ENCODE measurements around the gene PPARG.

DNA sequence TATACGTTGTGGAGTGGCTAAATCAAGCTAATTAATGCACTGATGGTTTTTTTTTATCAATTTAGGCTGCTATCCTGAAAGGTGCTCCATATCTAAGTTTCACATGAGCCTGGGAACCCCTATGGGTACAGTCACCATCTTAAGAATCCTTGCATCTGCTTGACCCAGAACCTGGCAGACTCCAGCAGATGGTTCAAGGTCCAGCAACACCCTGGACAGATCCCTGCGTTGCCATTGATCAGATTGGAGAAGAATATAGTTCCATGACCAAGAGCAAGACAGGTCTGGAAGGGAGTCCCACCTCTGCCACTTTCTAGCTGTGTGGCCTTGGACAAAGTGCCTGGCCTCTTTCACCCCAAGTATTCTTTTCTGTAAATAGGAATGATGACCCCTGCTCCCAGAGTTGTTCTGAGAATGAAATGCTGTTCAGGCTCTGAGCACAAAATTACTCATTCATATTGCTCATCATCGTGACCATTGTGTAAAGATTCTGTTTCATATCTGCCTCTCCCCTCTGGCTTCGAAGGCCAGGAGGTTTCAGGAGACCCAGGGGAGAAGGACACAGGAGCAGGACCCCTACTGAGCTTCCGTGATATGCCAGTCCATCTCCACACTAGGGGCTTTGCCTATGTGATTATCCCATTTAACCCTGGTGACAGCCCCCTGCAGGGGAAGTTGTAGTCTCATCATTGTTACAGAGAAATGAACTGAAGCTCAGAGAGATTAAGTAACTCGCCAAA lies 165.4 kb downstream of the PPARG start:
- TF ChIP-seq, protein P1, sequence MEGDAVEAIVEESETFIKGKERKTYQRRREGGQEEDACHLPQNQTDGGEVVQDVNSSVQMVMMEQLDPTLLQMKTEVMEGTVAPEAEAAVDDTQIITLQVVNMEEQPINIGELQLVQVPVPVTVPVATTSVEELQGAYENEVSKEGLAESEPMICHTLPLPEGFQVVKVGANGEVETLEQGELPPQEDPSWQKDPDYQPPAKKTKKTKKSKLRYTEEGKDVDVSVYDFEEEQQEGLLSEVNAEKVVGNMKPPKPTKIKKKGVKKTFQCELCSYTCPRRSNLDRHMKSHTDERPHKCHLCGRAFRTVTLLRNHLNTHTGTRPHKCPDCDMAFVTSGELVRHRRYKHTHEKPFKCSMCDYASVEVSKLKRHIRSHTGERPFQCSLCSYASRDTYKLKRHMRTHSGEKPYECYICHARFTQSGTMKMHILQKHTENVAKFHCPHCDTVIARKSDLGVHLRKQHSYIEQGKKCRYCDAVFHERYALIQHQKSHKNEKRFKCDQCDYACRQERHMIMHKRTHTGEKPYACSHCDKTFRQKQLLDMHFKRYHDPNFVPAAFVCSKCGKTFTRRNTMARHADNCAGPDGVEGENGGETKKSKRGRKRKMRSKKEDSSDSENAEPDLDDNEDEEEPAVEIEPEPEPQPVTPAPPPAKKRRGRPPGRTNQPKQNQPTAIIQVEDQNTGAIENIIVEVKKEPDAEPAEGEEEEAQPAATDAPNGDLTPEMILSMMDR (IDR thresholded peaks at IDR 0.05): no peak
- TF ChIP-seq POLR2A (IDR thresholded peaks at IDR 0.05) (no peak), POLR2AphosphoS5 (IDR thresholded peaks at IDR 0.05) (no peak)
